Measurements from ENCODE around the gene MAGI2. TPM values are rescaled to one million over a fixed set of nuclear protein-coding genes. Genes with fewer than 3 reads are reported as not detected.

MAGI2 gene
- total RNA-seq, 1 experiment from 2014 or later, result 0.22 TPM

- TF ChIP-seq CBX3 (IDR thresholded peaks at IDR 0.05; ENCODE audit: low read depth) (no peak), ZNF274 (IDR thresholded peaks at IDR 0.05; ENCODE audit: low read depth, low read length) (no peak)
Measured at GRCh38 chr7:78082556-78082955, 1370.9 kb downstream of the MAGI2 start (continued).

GRCh38 chr7:78081888-78082287 lies 1371.6 kb downstream of the MAGI2 start:
- H3K9me2 ChIP-seq (ENCODE audit: insufficient read depth), result no peaks in the 10 kb centered on the region
- DNase-seq (ENCODE audit: low read depth, low spot score) (no peak), ATAC-seq (no peak)
- BruUV-seq (replicated peaks), result no TSS peak
- no peak overlapping the region for H3K4me2 ChIP-seq (ENCODE audit: low read length)
- no peak overlapping the region for H3K4me3 ChIP-seq (replicated peaks in 1 of 2; ENCODE audit: low read depth in 1 of 2, low read length in 2 of 2)
- no peak overlapping the region for H2AFZ ChIP-seq (ENCODE audit: low read depth, low read length, poor library complexity, severe bottlenecking)
- no peaks in the 10 kb centered on the region for H3K79me2 ChIP-seq (ENCODE audit: insufficient read depth, low read length)
- RAD21 ChIA-PET (ENCODE audit: low non-redundant PET in 1 of 2, low total read pairs in 2 of 2, uncharacterized antibody in 2 of 2, unreplicated experiment in 2 of 2), result no interaction called here
- no peaks in the 10 kb centered on the region for H3K4me1 ChIP-seq (ENCODE audit: control insufficient read depth in 1 of 2, insufficient read depth in 2 of 2, low read length in 2 of 2)
- peaks cover 30% of the 10 kb centered on the region for H3K27me3 ChIP-seq (ENCODE audit: insufficient read depth, low read length)
- no peaks in the 10 kb centered on the region for H3K9me3 ChIP-seq (ENCODE audit: control insufficient read depth in 1 of 2, insufficient read depth in 1 of 2, low read depth in 1 of 2, low read length in 2 of 2)
- 0 out of 2 replicates have a peak, but pooled peaks cover 3% of the 10 kb centered on the region for H4K20me1 ChIP-seq (ENCODE audit: insufficient read depth)
- no peak overlapping the region for H3K9ac ChIP-seq (ENCODE audit: low read length)
- TF ChIP-seq JUND (IDR thresholded peaks at IDR 0.05), result no peak
- peak; percentile 40 for TF ChIP-seq RAD21 (IDR thresholded peaks at IDR 0.05; ENCODE audit: low read depth)
- TF ChIP-seq, protein P1, sequence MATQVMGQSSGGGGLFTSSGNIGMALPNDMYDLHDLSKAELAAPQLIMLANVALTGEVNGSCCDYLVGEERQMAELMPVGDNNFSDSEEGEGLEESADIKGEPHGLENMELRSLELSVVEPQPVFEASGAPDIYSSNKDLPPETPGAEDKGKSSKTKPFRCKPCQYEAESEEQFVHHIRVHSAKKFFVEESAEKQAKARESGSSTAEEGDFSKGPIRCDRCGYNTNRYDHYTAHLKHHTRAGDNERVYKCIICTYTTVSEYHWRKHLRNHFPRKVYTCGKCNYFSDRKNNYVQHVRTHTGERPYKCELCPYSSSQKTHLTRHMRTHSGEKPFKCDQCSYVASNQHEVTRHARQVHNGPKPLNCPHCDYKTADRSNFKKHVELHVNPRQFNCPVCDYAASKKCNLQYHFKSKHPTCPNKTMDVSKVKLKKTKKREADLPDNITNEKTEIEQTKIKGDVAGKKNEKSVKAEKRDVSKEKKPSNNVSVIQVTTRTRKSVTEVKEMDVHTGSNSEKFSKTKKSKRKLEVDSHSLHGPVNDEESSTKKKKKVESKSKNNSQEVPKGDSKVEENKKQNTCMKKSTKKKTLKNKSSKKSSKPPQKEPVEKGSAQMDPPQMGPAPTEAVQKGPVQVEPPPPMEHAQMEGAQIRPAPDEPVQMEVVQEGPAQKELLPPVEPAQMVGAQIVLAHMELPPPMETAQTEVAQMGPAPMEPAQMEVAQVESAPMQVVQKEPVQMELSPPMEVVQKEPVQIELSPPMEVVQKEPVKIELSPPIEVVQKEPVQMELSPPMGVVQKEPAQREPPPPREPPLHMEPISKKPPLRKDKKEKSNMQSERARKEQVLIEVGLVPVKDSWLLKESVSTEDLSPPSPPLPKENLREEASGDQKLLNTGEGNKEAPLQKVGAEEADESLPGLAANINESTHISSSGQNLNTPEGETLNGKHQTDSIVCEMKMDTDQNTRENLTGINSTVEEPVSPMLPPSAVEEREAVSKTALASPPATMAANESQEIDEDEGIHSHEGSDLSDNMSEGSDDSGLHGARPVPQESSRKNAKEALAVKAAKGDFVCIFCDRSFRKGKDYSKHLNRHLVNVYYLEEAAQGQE (IDR thresholded peaks at IDR 0.05; ENCODE audit: low read depth), result no peak
- TF ChIP-seq, protein P2, sequence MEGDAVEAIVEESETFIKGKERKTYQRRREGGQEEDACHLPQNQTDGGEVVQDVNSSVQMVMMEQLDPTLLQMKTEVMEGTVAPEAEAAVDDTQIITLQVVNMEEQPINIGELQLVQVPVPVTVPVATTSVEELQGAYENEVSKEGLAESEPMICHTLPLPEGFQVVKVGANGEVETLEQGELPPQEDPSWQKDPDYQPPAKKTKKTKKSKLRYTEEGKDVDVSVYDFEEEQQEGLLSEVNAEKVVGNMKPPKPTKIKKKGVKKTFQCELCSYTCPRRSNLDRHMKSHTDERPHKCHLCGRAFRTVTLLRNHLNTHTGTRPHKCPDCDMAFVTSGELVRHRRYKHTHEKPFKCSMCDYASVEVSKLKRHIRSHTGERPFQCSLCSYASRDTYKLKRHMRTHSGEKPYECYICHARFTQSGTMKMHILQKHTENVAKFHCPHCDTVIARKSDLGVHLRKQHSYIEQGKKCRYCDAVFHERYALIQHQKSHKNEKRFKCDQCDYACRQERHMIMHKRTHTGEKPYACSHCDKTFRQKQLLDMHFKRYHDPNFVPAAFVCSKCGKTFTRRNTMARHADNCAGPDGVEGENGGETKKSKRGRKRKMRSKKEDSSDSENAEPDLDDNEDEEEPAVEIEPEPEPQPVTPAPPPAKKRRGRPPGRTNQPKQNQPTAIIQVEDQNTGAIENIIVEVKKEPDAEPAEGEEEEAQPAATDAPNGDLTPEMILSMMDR (IDR thresholded peaks at IDR 0.05 in 2 of 3, conservative IDR thresholded peaks at IDR 0.05 in 1 of 3; ENCODE audit: borderline replicate concordance in 1 of 3, insufficient read depth in 1 of 3, low read depth in 2 of 3, low read length in 2 of 3), result peak in 2 of 3 experiments; percentile 9 to 40; a peak in 2 of 6 replicates
- TF ChIP-seq ATF3 (IDR thresholded peaks at IDR 0.05), result no peak
- POLR2A ChIA-PET, result no interaction called here
- no peak overlapping the region for H3K27ac ChIP-seq (ENCODE audit: low read depth, low read length)
- intact Hi-C loops (cut with micrococcal nuclease), result no loop called here
- CTCF ChIA-PET, result no interaction called here
- H3K36me3 ChIP-seq (ENCODE audit: control insufficient read depth in 1 of 2, insufficient read depth in 2 of 2, low read length in 2 of 2), result no peaks in the 10 kb centered on the region
